ENCODE data around the gene SULT1B1. TPM values are rescaled to one million over a fixed set of nuclear protein-coding genes. Genes with fewer than 3 reads are reported as not detected.

Gene SULT1B1
- total and polyA plus RNA-seq, 10 of the 15 experiments (the other 5 are each of a cell fraction or from before 2014, with no cell fraction given): 0.01 to 0.05 (median 0.01) TPM; not detected in 7

DNA sequence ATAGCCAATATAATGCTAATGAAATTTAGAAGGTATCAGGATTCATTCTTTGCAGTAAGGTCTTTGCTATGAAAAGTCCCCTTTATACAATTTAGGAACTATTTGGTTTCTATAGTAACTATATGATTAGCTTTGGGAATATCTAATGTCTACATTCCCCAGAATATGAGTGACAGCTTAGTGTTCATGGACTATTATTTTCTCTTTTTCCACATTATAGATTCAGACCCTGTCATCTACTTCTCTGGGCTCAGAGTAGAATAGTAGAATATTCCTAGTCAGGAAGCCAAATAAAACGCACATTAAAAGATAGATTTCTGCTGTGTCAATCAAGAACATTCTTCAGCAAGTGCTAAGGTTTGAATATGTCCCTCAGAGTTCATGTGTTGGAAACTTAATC is 26.1 kb upstream of the SULT1B1 start (continued):
- TF ChIP-seq SKIL (IDR thresholded peaks at IDR 0.05; ENCODE audit: low read depth, poor library complexity, severe bottlenecking) (no peak), CUX1 (IDR thresholded peaks at IDR 0.05; ENCODE audit: insufficient replicate concordance, low read depth, low read length) (no peak), TCF7 (IDR thresholded peaks at IDR 0.05; ENCODE audit: borderline replicate concordance) (no peak), TCF3 (IDR thresholded peaks at IDR 0.05; ENCODE audit: borderline replicate concordance, insufficient read depth, low read depth, low read length) (no peak), ESRRA (IDR thresholded peaks at IDR 0.05; ENCODE audit: low read length) (no peak), NFYB (IDR thresholded peaks at IDR 0.05; ENCODE audit: insufficient read depth, low read depth, low read length) (no peak), MTA3 (IDR thresholded peaks at IDR 0.05; ENCODE audit: borderline replicate concordance, low read length) (no peak), RB1 (IDR thresholded peaks at IDR 0.05; ENCODE audit: borderline replicate concordance) (no peak), FOXM1 (IDR thresholded peaks at IDR 0.05; ENCODE audit: low read depth, low read length) (no peak), ELK1 (IDR thresholded peaks at IDR 0.05; ENCODE audit: low read depth, low read length) (no peak), NFIC (IDR thresholded peaks at IDR 0.05; ENCODE audit: low read depth, low read length) (no peak), CHD1 (IDR thresholded peaks at IDR 0.05; ENCODE audit: low read depth, low read length) (no peak), ZNF217 (IDR thresholded peaks at IDR 0.05) (no peak)
